ENCODE measurements around the gene FRS3. TPM values are rescaled to one million over a fixed set of nuclear protein-coding genes. Genes with fewer than 3 reads are reported as not detected.

Gene FRS3

Small RNA genes lying within 50 kb of the gene (small RNA-seq; reads per million reads assigned to genes)
- gene AL365205.2 (ENCODE audit: low read depth) (not detected), gene AL365205.3 (ENCODE audit: low read depth) (not detected)
